IMR-90 (cell line): ENCODE measurements around the gene S100A11. TPM values are rescaled to one million over a fixed set of nuclear protein-coding genes. Genes with fewer than 3 reads are reported as not detected.

Experiments
- ATAC-seq: fragments of 200-7000 bp; cut with Tn5 transposase; 2 replicates; pipeline ENCODE4 v1.9.1; 2020; ENCODE audit warnings: low read depth, mild to moderate bottlenecking, moderate library complexity
- BruUV-seq: library from RNA; stranded (reverse); fragments of 400-500 nt; replicated peaks from 2 replicates; lab custom pipeline; 2021; lab: Mats Ljungman, UMichigan
- CTCF ChIA-PET: fragments of 300-600 bp; formaldehyde crosslinking; extraction: SDS; loops from one replicate; lab custom pipeline; 2021; ENCODE audit warnings: antibody characterized with exemption; lab: Yijun Ruan, JAX
- POLR2A ChIA-PET: fragments of 300-600 bp; sonication (Branson Sonifier 250); formaldehyde crosslinking; loops from one replicate; lab custom pipeline; 2022; ENCODE audit warnings: antibody characterized with exemption; ENCODE audit not compliant: unreplicated experiment; lab: Charles Lee
- DNase-seq: peaks from one replicate; pipeline ENCODE4 v3.0.0; 2013
- H2AFZ ChIP-seq: replicated peaks from 2 replicates; pipeline ENCODE3; 2013; ENCODE audit warnings: low read length, mild to moderate bottlenecking; ENCODE audit not compliant: poor library complexity
- H2AK5ac ChIP-seq: 2 replicates; pipeline ENCODE4 v1.6.1; 2013; ENCODE audit warnings: low read depth, low read length, inconsistent platforms
- H2AK9ac ChIP-seq: replicated peaks from 2 replicates; pipeline ENCODE3; 2013; ENCODE audit warnings: mild to moderate bottlenecking, low read depth, low read length, moderate library complexity; ENCODE audit not compliant: poor library complexity
- H2BK120ac ChIP-seq: 2 replicates; pipeline ENCODE4 v1.6.1; 2013; ENCODE audit warnings: low read depth, low read length, inconsistent platforms
- H2BK15ac ChIP-seq: 3 replicates; pipeline ENCODE4 v1.6.1; 2013; ENCODE audit warnings: low read depth, low read length, inconsistent platforms
- H2BK20ac ChIP-seq: 2 replicates; pipeline ENCODE4 v1.6.1; 2013; ENCODE audit warnings: low read depth, mild to moderate bottlenecking, inconsistent platforms, low read length, moderate library complexity
- H2BK5ac ChIP-seq: 2 replicates; pipeline ENCODE4 v1.6.1; 2013; ENCODE audit warnings: mild to moderate bottlenecking, low read depth, low read length, inconsistent platforms; ENCODE audit not compliant: poor library complexity, severe bottlenecking
- H3K14ac ChIP-seq: replicated peaks from 2 replicates; pipeline ENCODE4 v1.6.1; 2013; ENCODE audit warnings: low read depth, low read length, inconsistent platforms
- H3K18ac ChIP-seq: 2 replicates; pipeline ENCODE4 v1.6.1; 2013; ENCODE audit warnings: low read depth, low read length, control low read depth
- H3K23ac ChIP-seq: 2 replicates; pipeline ENCODE4 v1.6.1; 2013; ENCODE audit warnings: low read depth, low read length, inconsistent platforms
- H3K27ac ChIP-seq: 2 replicates; pipeline ENCODE4 v1.5.1; 2013; ENCODE audit warnings: mild to moderate bottlenecking, control low read depth, low read length; ENCODE audit not compliant: insufficient read depth
- H3K27me3 ChIP-seq: 2 replicates; pipeline ENCODE4 v1.6.1; 2013; ENCODE audit warnings: low read length; ENCODE audit not compliant: control insufficient read depth, insufficient read depth
- H3K36me3 ChIP-seq: 2 replicates; pipeline ENCODE4 v1.6.1; 2013; ENCODE audit warnings: low read length, mixed read lengths; ENCODE audit not compliant: control insufficient read depth, insufficient read depth
- H3K4ac ChIP-seq: 2 replicates; pipeline ENCODE4 v1.6.1; 2013; ENCODE audit warnings: low read depth, low read length, inconsistent platforms
- H3K4me1 ChIP-seq: 2 replicates; pipeline ENCODE4 v1.6.1; 2013; ENCODE audit warnings: low read length, mixed read lengths; ENCODE audit not compliant: control insufficient read depth, insufficient read depth
- H3K4me2 ChIP-seq: 2 replicates; pipeline ENCODE4 v1.6.1; 2013; ENCODE audit warnings: low read depth, mild to moderate bottlenecking, control low read depth, low read length, moderate library complexity
- H3K4me3 ChIP-seq: 2 replicates; pipeline ENCODE4 v1.5.1; 2013; ENCODE audit warnings: low read depth, mild to moderate bottlenecking, control low read depth, low read length, moderate library complexity; ENCODE audit not compliant: insufficient read depth
- H3K56ac ChIP-seq: 2 replicates; pipeline ENCODE4 v1.6.1; 2013; ENCODE audit warnings: low read length, inconsistent platforms; ENCODE audit not compliant: insufficient read depth; ENCODE audit errors: extremely low read depth
- H3K79me1 ChIP-seq, 2 experiments: 2 replicates each; pipeline ENCODE4 v1.6.1; 2013; ENCODE audit warnings: low read length in 2 of 2, inconsistent platforms in 1 of 2, low read depth in 1 of 2
- H3K9ac ChIP-seq: 2 replicates; pipeline ENCODE4 v1.6.1; 2013; ENCODE audit warnings: low read depth, low read length, control low read depth
- H3K9me1 ChIP-seq: 2 replicates; pipeline ENCODE4 v1.6.1; 2013; ENCODE audit warnings: low read length, inconsistent platforms; ENCODE audit not compliant: insufficient read depth
- H3K9me3 ChIP-seq: 2 replicates; pipeline ENCODE4 v1.6.1; 2013; ENCODE audit warnings: low read length; ENCODE audit not compliant: control insufficient read depth, insufficient read depth
- H4K20me1 ChIP-seq: 2 replicates; pipeline ENCODE4 v1.6.1; 2013; ENCODE audit warnings: low read length, inconsistent platforms; ENCODE audit not compliant: insufficient read depth
- H4K5ac ChIP-seq: 2 replicates; pipeline ENCODE4 v1.6.1; 2013; ENCODE audit warnings: mild to moderate bottlenecking, low read depth, low read length, control low read depth
- H4K8ac ChIP-seq, 2 experiments: 2 replicates each; pipeline ENCODE4 v1.6.1; 2013; ENCODE audit warnings: low read depth in 2 of 2, low read length in 2 of 2, control low read depth in 1 of 2, inconsistent platforms in 1 of 2
- H4K91ac ChIP-seq: 2 replicates; pipeline ENCODE4 v1.6.1; 2013; ENCODE audit warnings: low read depth, low read length, inconsistent platforms; ENCODE audit not compliant: insufficient read depth
- BHLHE40 ChIP-seq: fragments of 150-350 bp; IDR thresholded peaks from 2 replicates; pipeline ENCODE4 v1.6.1; 2016; ENCODE audit warnings: mild to moderate bottlenecking, low read depth, low read length
- CEBPB ChIP-seq: IDR thresholded peaks from 2 replicates; pipeline ENCODE4 v1.6.1; 2012; ENCODE audit warnings: low read depth, low read length, improper control_type of control experiment
- CHD1 ChIP-seq: IDR thresholded peaks from 2 replicates; pipeline ENCODE4 v1.6.1; 2012; ENCODE audit warnings: low read depth, low read length, improper control_type of control experiment
- CTCF ChIP-seq: conservative IDR thresholded peaks from 2 replicates; pipeline ENCODE4 v1.5.1; 2012; ENCODE audit warnings: mild to moderate bottlenecking, low read depth, low read length, improper control_type of control experiment
- ELK1 ChIP-seq: fragments of 150-350 bp; IDR thresholded peaks from 2 replicates; pipeline ENCODE4 v1.6.1; 2016; ENCODE audit warnings: low read depth, mild to moderate bottlenecking, low read length, moderate library complexity, borderline replicate concordance
- FOS ChIP-seq: fragments of 150-350 bp; IDR thresholded peaks from 2 replicates; pipeline ENCODE4 v1.6.1; 2016; ENCODE audit warnings: low read depth, low read length
- MAZ ChIP-seq: IDR thresholded peaks from 2 replicates; pipeline ENCODE4 v1.6.1; 2012; ENCODE audit warnings: low read depth, mild to moderate bottlenecking, low read length, improper control_type of control experiment, moderate library complexity, borderline replicate concordance
- MXI1 ChIP-seq: IDR thresholded peaks from 2 replicates; pipeline ENCODE4 v1.6.1; 2012; ENCODE audit warnings: low read depth, mild to moderate bottlenecking, low read length, moderate library complexity, borderline replicate concordance
- NFE2L2 ChIP-seq: fragments of 150-350 bp; IDR thresholded peaks from 2 replicates; pipeline ENCODE4 v1.6.1; 2016; ENCODE audit warnings: low read depth, mild to moderate bottlenecking, low read length
- POLR2A ChIP-seq: IDR thresholded peaks from 2 replicates; pipeline ENCODE4 v1.6.1; 2012; ENCODE audit warnings: mild to moderate bottlenecking, low read depth, low read length
- RAD21 ChIP-seq: IDR thresholded peaks from 2 replicates; pipeline ENCODE4 v1.6.1; 2012; ENCODE audit warnings: low read length, improper control_type of control experiment
- RCOR1 ChIP-seq: IDR thresholded peaks from 2 replicates; pipeline ENCODE4 v1.6.1; 2012; ENCODE audit warnings: mild to moderate bottlenecking, low read length, improper control_type of control experiment; ENCODE audit not compliant: insufficient replicate concordance
- RFX5 ChIP-seq: IDR thresholded peaks from 2 replicates; pipeline ENCODE4 v1.8.0; 2012; ENCODE audit warnings: low read depth, mild to moderate bottlenecking, low read length, moderate library complexity
- SMC3 ChIP-seq: fragments of 150-350 bp; IDR thresholded peaks from 2 replicates; pipeline ENCODE4 v1.6.1; 2016; ENCODE audit warnings: low read depth, mild to moderate bottlenecking, antibody characterized with exemption, low read length, moderate library complexity
- dilution Hi-C: fragments of 300-500 bp; cut with HindIII; formaldehyde crosslinking; loops from one replicate; pipeline ENCODE4 v1.14.3; 2018; ENCODE audit warnings: low sequenced_read_pairs; ENCODE audit not compliant: unreplicated experiment
- in situ Hi-C: fragments of 300-500 bp; cut with MboI; formaldehyde crosslinking; loops from 3 replicates; pipeline ENCODE4 v1.14.3; 2019; ENCODE audit warnings: low sequenced_read_pairs, inconsistent platforms, mixed read lengths
- intact Hi-C: fragments of 100-400 bp; cut with micrococcal nuclease; formaldehyde crosslinking; loops from 2 replicates; pipeline ENCODE4 v1.10.0; 2022
- polyA plus RNA-seq, 3 experiments: library from polyadenylated mRNA; depleted of rRNA; stranded (reverse); fragments of >200 nt; gene quantifications; 2 replicates each; pipeline ENCODE4 v1.2.3, GENCODE V29; 2012; ENCODE audit warnings: low replicate concordance in 1 of 3
- total RNA-seq: library from RNA; depleted of rRNA; stranded (reverse); fragments of >200 nt; gene quantifications from 2 replicates; pipeline ENCODE4 v1.2.3, GENCODE V29; 2012
- TF ChIP-seq, protein P1 (sequence below): fragments of 150-350 bp; IDR thresholded peaks from 2 replicates; pipeline ENCODE4 v1.6.1; 2017; ENCODE audit warnings: mild to moderate bottlenecking, antibody characterized with exemption, low read length, low read depth

S100A11 gene
- total and polyA plus RNA-seq, 2 of the 4 experiments (the other 2 are of a cell fraction): 167 to 1,402 TPM

DNA sequence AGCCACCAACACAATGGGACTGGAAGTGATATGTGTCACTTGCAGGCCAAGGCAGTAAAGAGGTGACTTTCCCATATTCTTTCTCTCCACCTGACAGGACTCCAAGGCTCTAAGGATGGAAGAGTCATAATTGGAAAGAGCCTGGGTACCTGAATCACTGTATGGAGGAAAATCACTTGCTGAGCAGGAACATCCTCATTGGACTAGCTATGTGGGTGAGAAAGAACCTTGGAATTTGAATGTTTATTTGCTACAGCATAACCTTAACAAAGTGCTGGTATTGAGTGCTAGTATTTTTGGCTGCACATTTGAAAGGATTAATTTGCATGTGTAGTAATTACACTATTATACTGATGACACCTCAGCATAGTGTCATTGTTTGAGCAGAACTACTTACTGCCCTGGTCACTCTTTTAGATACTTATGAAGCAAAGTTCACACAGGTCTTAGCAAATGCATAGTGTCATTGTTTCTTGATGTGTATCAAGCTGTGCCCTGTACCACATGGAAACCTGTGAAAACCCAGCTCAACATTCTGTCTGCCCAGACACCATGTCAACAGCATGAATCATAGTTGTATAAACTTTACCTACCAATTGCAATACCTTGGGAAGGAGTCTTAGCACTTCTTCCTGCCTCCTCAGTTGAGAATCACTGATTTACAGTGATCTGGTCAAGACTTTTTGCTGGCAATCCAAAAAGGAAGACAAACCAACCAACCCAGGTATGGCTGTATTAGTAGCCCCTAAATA is 38.0 kb downstream of the S100A11 start:
- Histone ChIP-seq H3K4me2 (no peak overlapping the region), H4K8ac (no peak overlapping the region), H3K4ac (no peak overlapping the region), H2AFZ (no peak overlapping the region), H4K91ac (no peak overlapping the region), H2AK9ac (no peak overlapping the region), H3K56ac (no peak overlapping the region), H3K18ac (no peak overlapping the region), H2BK120ac (no peak overlapping the region), H2BK5ac (no peak overlapping the region), H3K23ac (no peak overlapping the region), H3K4me1 (peaks cover 9% of the 10 kb centered on the region), H3K79me1 (0 out of 4 replicates have a peak, but pooled peaks cover 0 to 4% of the 10 kb centered on the region in 2 experiments), H3K36me3 (no peaks in the 10 kb centered on the region), H3K9me1 (peaks cover 2% of the 10 kb centered on the region; the same call in 1 of the 2 replicates), H3K9me3 (0 out of 2 replicates have a peak, but pooled peaks cover 3% of the 10 kb centered on the region), H3K9ac (no peak overlapping the region), H2BK15ac (no peak overlapping the region), H4K20me1 (peaks cover 5% of the 10 kb centered on the region; the same call in 1 of the 2 replicates), H3K14ac (no peak overlapping the region), H3K27ac (no peak overlapping the region), H4K5ac (no peak overlapping the region), H2AK5ac (no peak overlapping the region), H3K27me3 (peaks cover 4% of the 10 kb centered on the region; the same call in 1 of the 2 replicates), H3K4me3 (no peak overlapping the region), H2BK20ac (no peak overlapping the region)
- CTCF ChIA-PET: interaction anchor here (0.6 to 5.8 kb wide), 3 partner anchors 30 to 64 kb away, joined by 3 to 67 read pairs (median 3); no protein-coding TSS in a partner anchor
- peak; percentile 44 for DNase-seq
- no peak for ATAC-seq
- intact Hi-C loops (no loop called here), dilution Hi-C loops (no loop called here), in situ Hi-C loops (loop anchor here (5.0 to 25.0 kb wide), 3 partner anchors 66 to 686 kb away; partner anchors contain the start of gene TUFT1)
- POLR2A ChIA-PET: no interaction called here
- no TSS peak for BruUV-seq
- no peak for TF ChIP-seq POLR2A
- no peak for TF ChIP-seq CHD1
- TF ChIP-seq MAZ: no peak
- no peak for TF ChIP-seq ELK1
- TF ChIP-seq MXI1: no peak
- no peak for TF ChIP-seq BHLHE40
- TF ChIP-seq, protein P1, sequence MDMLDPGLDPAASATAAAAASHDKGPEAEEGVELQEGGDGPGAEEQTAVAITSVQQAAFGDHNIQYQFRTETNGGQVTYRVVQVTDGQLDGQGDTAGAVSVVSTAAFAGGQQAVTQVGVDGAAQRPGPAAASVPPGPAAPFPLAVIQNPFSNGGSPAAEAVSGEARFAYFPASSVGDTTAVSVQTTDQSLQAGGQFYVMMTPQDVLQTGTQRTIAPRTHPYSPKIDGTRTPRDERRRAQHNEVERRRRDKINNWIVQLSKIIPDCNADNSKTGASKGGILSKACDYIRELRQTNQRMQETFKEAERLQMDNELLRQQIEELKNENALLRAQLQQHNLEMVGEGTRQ: no peak
- TF ChIP-seq FOS: no peak
- no peak for TF ChIP-seq SMC3
- no peak for TF ChIP-seq CEBPB
- no peak for TF ChIP-seq NFE2L2
- TF ChIP-seq CTCF: no peak
- TF ChIP-seq RAD21: no peak
- no peak for TF ChIP-seq RFX5
- TF ChIP-seq RCOR1: no peak
